HFFc6 (cell line): ENCODE measurements around the gene SPIN3. TPM values are rescaled to one million over a fixed set of nuclear protein-coding genes. Genes with fewer than 3 reads are reported as not detected.
"Not testable (repeated sequence)": the region's sequence is repeated elsewhere in the genome, so short reads cannot be mapped to it uniquely, and the experiment has no call there.

Source experiments
- DNase-seq: peaks from one replicate; pipeline ENCODE4 v3.0.0-alpha.2; 2018
- H3K27ac Mint-ChIP-seq: 2 replicates; pipeline ENCODE4 v1.8.0; 2020; ENCODE audit warnings: mild to moderate bottlenecking, mixed read lengths
- H3K27me3 Mint-ChIP-seq: 2 replicates; pipeline ENCODE4 v1.8.0; 2021; ENCODE audit warnings: mild to moderate bottlenecking, moderate library complexity, mixed read lengths; ENCODE audit not compliant: insufficient read depth
- H3K36me3 Mint-ChIP-seq: 2 replicates; pipeline ENCODE4 v1.8.0; 2021; ENCODE audit warnings: low read depth, mixed read lengths
- H3K4me1 Mint-ChIP-seq: 2 replicates; pipeline ENCODE4 v1.8.0; 2020; ENCODE audit warnings: low read depth, mixed read lengths
- H3K4me3 Mint-ChIP-seq: 2 replicates; pipeline ENCODE4 v1.8.0; 2020; ENCODE audit warnings: mild to moderate bottlenecking, moderate library complexity, mixed read lengths
- H3K9me3 Mint-ChIP-seq: 2 replicates; pipeline ENCODE4 v1.8.0; 2020; ENCODE audit warnings: mild to moderate bottlenecking, mixed read lengths
- CTCF ChIP-seq: fragments of 200-600 bp; sonication (generic); IDR thresholded peaks from 2 replicates; pipeline ENCODE4 v1.5.0; 2021; ENCODE audit warnings: antibody characterized with exemption, mild to moderate bottlenecking
- total RNA-seq, 6 experiments: library from RNA; stranded (reverse); fragmentation: NEBNext Ultra II Directional; extraction: Animal tissue kit (Norgen Biotek cat#: 25700); gene quantifications; 2 replicates in 1 of 6; 3 replicates in 5 of 6; pipeline ENCODE4 v1.2.3, GENCODE V29; 2021

SPIN3 gene
- total RNA-seq, 6 experiments from 2014 or later = 6.3 to 8.1 (median 7.2) TPM

- no peak overlapping the region for H3K27ac Mint-ChIP-seq
- H3K36me3 Mint-ChIP-seq = no peaks in the 10 kb centered on the region
- no peaks in the 10 kb centered on the region for H3K27me3 Mint-ChIP-seq
- H3K4me3 Mint-ChIP-seq = no peak overlapping the region
- no peaks in the 10 kb centered on the region for H3K9me3 Mint-ChIP-seq
- no peak for DNase-seq
- no peak for TF ChIP-seq CTCF
- peaks cover 7% of the 10 kb centered on the region; the same call in 1 of the 2 replicates for H3K4me1 Mint-ChIP-seq
These were observed 32.0 kb downstream of the SPIN3 start for GRCh38 chrX:56963377-56963776.

GRCh38 chrX:56947699-56948098 is 47.6 kb downstream of the SPIN3 start:
- peaks cover 27% of the 10 kb centered on the region for H3K4me1 Mint-ChIP-seq
- H3K27me3 Mint-ChIP-seq = no peaks in the 10 kb centered on the region
- no peak overlapping the region; the same call in 1 of the 2 replicates for H3K4me3 Mint-ChIP-seq
- H3K36me3 Mint-ChIP-seq = peaks cover 16% of the 10 kb centered on the region; the same call in 1 of the 2 replicates
- H3K9me3 Mint-ChIP-seq = peaks cover 11% of the 10 kb centered on the region; the same call in 1 of the 2 replicates
- H3K27ac Mint-ChIP-seq = no peak overlapping the region; the same call in 1 of the 2 replicates
- DNase-seq = peak; percentile 58
- no peak for TF ChIP-seq CTCF

GRCh38 chrX:56946201-56946600 is 49.1 kb downstream of the SPIN3 start:
- H3K27me3 Mint-ChIP-seq, H3K4me3 Mint-ChIP-seq, H3K36me3 Mint-ChIP-seq, H3K27ac Mint-ChIP-seq: not testable (repeated sequence)
- H3K9me3 Mint-ChIP-seq = peaks cover 17% of the 10 kb centered on the region; the same call in 1 of the 2 replicates
- DNase-seq = peak; percentile 73
- H3K4me1 Mint-ChIP-seq = peaks cover 27% of the 10 kb centered on the region

GRCh38 chrX:56945226-56945625 is 50.1 kb downstream of the SPIN3 start:
- H3K4me3 Mint-ChIP-seq, H3K27me3 Mint-ChIP-seq, H3K36me3 Mint-ChIP-seq, DNase-seq, H3K27ac Mint-ChIP-seq: not testable (repeated sequence)
- Mint-ChIP-seq H3K9me3 (peaks cover 18% of the 10 kb centered on the region; the same call in 1 of the 2 replicates), H3K4me1 (peaks cover 27% of the 10 kb centered on the region)

DNA sequence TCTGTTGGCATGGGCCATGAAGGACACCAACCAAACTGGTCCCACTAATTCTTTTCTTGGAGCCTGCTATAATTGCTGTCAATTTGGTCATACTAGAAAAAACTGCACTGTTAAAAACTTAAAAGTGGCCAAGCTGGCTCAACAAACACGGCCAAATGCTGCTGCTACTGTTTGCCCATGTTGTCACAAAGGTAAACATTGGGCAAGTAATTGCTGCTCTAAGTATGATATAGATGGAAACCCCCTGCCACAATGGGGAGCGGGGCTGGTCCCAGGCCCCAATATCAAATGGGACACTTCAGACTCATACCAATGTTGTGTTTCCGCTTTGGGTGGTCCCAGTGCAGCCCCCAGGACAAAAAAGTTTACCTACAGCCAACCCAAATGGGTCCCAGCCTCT is 52.1 kb downstream of the SPIN3 start:
- no peak overlapping the region for H3K4me3 Mint-ChIP-seq
- H3K36me3 Mint-ChIP-seq = peaks cover 8% of the 10 kb centered on the region; the same call in 1 of the 2 replicates
- TF ChIP-seq CTCF = no peak
- H3K27ac Mint-ChIP-seq = no peak overlapping the region
- no peak for DNase-seq
- H3K9me3 Mint-ChIP-seq = peaks cover 16% of the 10 kb centered on the region; the same call in 1 of the 2 replicates
- H3K4me1 Mint-ChIP-seq = peaks cover 25% of the 10 kb centered on the region
- peaks cover 6% of the 10 kb centered on the region; the same call in 1 of the 2 replicates for H3K27me3 Mint-ChIP-seq

Other genes starting within 250 kb of the SPIN3 start
- gene SPIN2B, start 126.0 kb upstream of the SPIN3 start, total RNA-seq = 10 to 100 TPM in 1 of 6 experiments, 1 to 10 TPM in 5; 8.1 to 11.4 (median 9.6) TPM
- 1 to 10 TPM in 1 of 6 experiments, under 1 TPM in 5; 0.33 to 1.0 (median 0.79) TPM for gene SPIN2A, start 141.9 kb upstream of the SPIN3 start, total RNA-seq